Caki2 (cell line): Measurements from ENCODE around the gene SLC1A4. TPM values are rescaled to one million over a fixed set of nuclear protein-coding genes. Genes with fewer than 3 reads are reported as not detected.

Experiments
- total RNA-seq: library from RNA; depleted of rRNA; stranded (reverse); fragments of >200 nt; shearing (Covaris generic); gene quantifications from 2 replicates; pipeline ENCODE4 v1.2.3, GENCODE V29; 2014; ENCODE audit warnings: low replicate concordance; rRNA removed

SLC1A4 gene
- total RNA-seq, 1 experiment from 2014 or later = 30.7 TPM

Other genes with a start within 250 kb of the SLC1A4 start
- gene CEP68, start 67.0 kb downstream of the SLC1A4 start, total RNA-seq = 9.2 and 9.6 TPM in 2 replicates
- gene RAB1A, start 140.7 kb downstream of the SLC1A4 start, total RNA-seq = 85.3 and 131 TPM in 2 replicates
- gene ACTR2, start 238.4 kb downstream of the SLC1A4 start, total RNA-seq = 10.6 and 12.2 TPM in 2 replicates